GM19397 (cell line): ENCODE results near the gene PLPP2.

Experiments used
- ATAC-seq: cut with Tn5 transposase; IDR thresholded peaks from one replicate; pipeline ENCODE4 v1.9.1; 2021; ENCODE audit warnings: mild to moderate bottlenecking, moderate library complexity; ENCODE audit not compliant: unreplicated experiment

The PLPP2 gene

GRCh38 chr19:291006-291521 lies at the start of gene PLPP2:
Gene PLPP2, minus strand, starts transcription at chr19:291403. Its CDS starts 67 bp downstream, at chr19:291336.
- no peak for ATAC-seq

GRCh38 chr19:340620-341385 lies 49.6 kb upstream of the PLPP2 start:
- ATAC-seq, result no peak

- ATAC-seq, result no peak
These were observed 48.2 kb upstream of the PLPP2 start for GRCh38 chr19:339262-339887.

GRCh38 chr19:338421-338820 lies 47.2 kb upstream of the PLPP2 start:
- no peak for ATAC-seq

GRCh38 chr19:336067-336614 lies 44.9 kb upstream of the PLPP2 start:
- no peak for ATAC-seq

- ATAC-seq, result no peak
These were observed 44.4 kb upstream of the PLPP2 start for GRCh38 chr19:335486-336066.

GRCh38 chr19:335072-335471 lies 43.9 kb upstream of the PLPP2 start:
- ATAC-seq, result no peak

- no peak for ATAC-seq
These were observed 43.3 kb upstream of the PLPP2 start for GRCh38 chr19:334296-335071.

GRCh38 chr19:330503-330902 lies 39.3 kb upstream of the PLPP2 start:
- no peak for ATAC-seq

GRCh38 chr19:329876-330275 lies 38.7 kb upstream of the PLPP2 start:
- no peak for ATAC-seq

GRCh38 chr19:328025-328505 lies 36.9 kb upstream of the PLPP2 start:
- no peak for ATAC-seq

GRCh38 chr19:327291-328024 lies 36.3 kb upstream of the PLPP2 start:
- ATAC-seq, result no peak

GRCh38 chr19:326871-327270 lies 35.7 kb upstream of the PLPP2 start:
- no peak for ATAC-seq

- no peak for ATAC-seq
These were observed 34.8 kb upstream of the PLPP2 start for GRCh38 chr19:325937-326565.

- ATAC-seq, result no peak
These were observed 34.2 kb upstream of the PLPP2 start for GRCh38 chr19:325173-325936.

GRCh38 chr19:324716-325115 lies 33.5 kb upstream of the PLPP2 start:
- no peak for ATAC-seq

GRCh38 chr19:322616-323015 lies 31.4 kb upstream of the PLPP2 start:
- no peak for ATAC-seq

GRCh38 chr19:318509-318774 lies 27.2 kb upstream of the PLPP2 start:
- no peak for ATAC-seq
